WTC11 (cell line): ENCODE measurements around the gene KDM4B.
"Not testable (repeated sequence)": the region's sequence is repeated elsewhere in the genome, so short reads cannot be mapped to it uniquely, and the experiment has no call there.

Experiments used
- CREB1 ChIP-seq: sonication (generic); formaldehyde crosslinking; IDR thresholded peaks from 2 replicates; pipeline ENCODE4 v1.8.0; 2023; ENCODE audit warnings: mild to moderate bottlenecking, missing genetic modification reagents
- FOXJ3 ChIP-seq: sonication (generic); formaldehyde crosslinking; IDR thresholded peaks from 2 replicates; pipeline ENCODE4 v1.9.0; 2021; ENCODE audit warnings: missing genetic modification reagents, mild to moderate bottlenecking, borderline replicate concordance
- JUN ChIP-seq: sonication (generic); formaldehyde crosslinking; IDR thresholded peaks from 2 replicates; pipeline ENCODE4 v1.8.0; 2023; ENCODE audit warnings: mild to moderate bottlenecking, missing genetic modification reagents
- MXD4 ChIP-seq: fragments of 250-450 bp; sonication (Bioruptor Pico); IDR thresholded peaks from 2 replicates; pipeline ENCODE4 v1.8.0; 2021; ENCODE audit warnings: mild to moderate bottlenecking, moderate library complexity, borderline replicate concordance
- NR1H2 ChIP-seq: sonication (generic); formaldehyde crosslinking; IDR thresholded peaks from 2 replicates; pipeline ENCODE4 v1.9.0; 2021; ENCODE audit warnings: mild to moderate bottlenecking, moderate library complexity, missing genetic modification reagents
- PRRX2 ChIP-seq: fragments of 250-450 bp; sonication (Bioruptor Pico); IDR thresholded peaks from 2 replicates; pipeline ENCODE4 v1.8.0; 2021; ENCODE audit warnings: mild to moderate bottlenecking
- TEAD4 ChIP-seq: sonication (generic); formaldehyde crosslinking; IDR thresholded peaks from 2 replicates; pipeline ENCODE4 v1.8.0; 2022; ENCODE audit warnings: mild to moderate bottlenecking, missing genetic modification reagents
- TP53 ChIP-seq: sonication (generic); formaldehyde crosslinking; IDR thresholded peaks from 2 replicates; pipeline ENCODE4 v1.8.1; 2023; ENCODE audit warnings: mild to moderate bottlenecking, missing genetic modification reagents
- TF ChIP-seq, protein P1 (sequence below): fragments of 200-600 bp; IDR thresholded peaks from 2 replicates; pipeline ENCODE4 v1.8.0; 2022; ENCODE audit warnings: antibody characterized with exemption
- TF ChIP-seq, protein P2 (sequence below): sonication (generic); formaldehyde crosslinking; IDR thresholded peaks from 2 replicates; pipeline ENCODE4 v1.8.0; 2022; ENCODE audit warnings: mild to moderate bottlenecking, missing genetic modification reagents
- TF ChIP-seq, protein P3 (sequence below): sonication (generic); formaldehyde crosslinking; conservative IDR thresholded peaks from 2 replicates; pipeline ENCODE4 v1.8.1; 2022; ENCODE audit warnings: mild to moderate bottlenecking, missing genetic modification reagents
- TF ChIP-seq, protein P4 (sequence below): sonication (generic); formaldehyde crosslinking; IDR thresholded peaks from 2 replicates; pipeline ENCODE4 v1.8.1; 2023; ENCODE audit warnings: mild to moderate bottlenecking, missing genetic modification reagents, borderline replicate concordance
- TF ChIP-seq, protein P5 (sequence below): sonication (generic); formaldehyde crosslinking; IDR thresholded peaks from 2 replicates; pipeline ENCODE4 v1.8.1; 2022; ENCODE audit warnings: low read depth, missing genetic modification reagents, borderline replicate concordance

DNA sequence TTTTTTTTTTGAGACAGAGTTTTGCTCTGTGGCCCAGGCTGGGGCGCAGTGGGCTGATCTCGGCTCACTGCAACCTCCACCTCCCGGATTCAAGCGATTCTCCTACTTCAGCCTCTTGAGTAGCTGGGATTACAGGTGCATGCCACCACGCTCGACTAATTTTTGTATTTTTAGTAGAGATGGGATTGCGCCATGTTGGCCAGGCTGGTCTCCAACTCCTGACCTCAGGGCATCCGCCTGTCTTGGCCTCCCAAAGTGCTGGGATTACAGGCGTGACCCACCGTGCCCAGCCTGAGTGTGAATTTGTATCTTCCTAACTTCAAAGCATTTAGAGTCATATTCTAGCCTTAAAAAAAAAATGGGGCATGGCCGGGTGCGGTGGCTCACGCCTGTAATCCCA lies 6.7 kb downstream of the KDM4B start:
- not testable (repeated sequence) for TF ChIP-seq JUN; FOXJ3; PRRX2 (CRISPR knock-in tag); CREB1 (CRISPR knock-in tag); TEAD4 (CRISPR knock-in tag); TP53 (CRISPR knock-in tag); NR1H2; MXD4 (CRISPR knock-in tag)
- TF ChIP-seq, protein P1, sequence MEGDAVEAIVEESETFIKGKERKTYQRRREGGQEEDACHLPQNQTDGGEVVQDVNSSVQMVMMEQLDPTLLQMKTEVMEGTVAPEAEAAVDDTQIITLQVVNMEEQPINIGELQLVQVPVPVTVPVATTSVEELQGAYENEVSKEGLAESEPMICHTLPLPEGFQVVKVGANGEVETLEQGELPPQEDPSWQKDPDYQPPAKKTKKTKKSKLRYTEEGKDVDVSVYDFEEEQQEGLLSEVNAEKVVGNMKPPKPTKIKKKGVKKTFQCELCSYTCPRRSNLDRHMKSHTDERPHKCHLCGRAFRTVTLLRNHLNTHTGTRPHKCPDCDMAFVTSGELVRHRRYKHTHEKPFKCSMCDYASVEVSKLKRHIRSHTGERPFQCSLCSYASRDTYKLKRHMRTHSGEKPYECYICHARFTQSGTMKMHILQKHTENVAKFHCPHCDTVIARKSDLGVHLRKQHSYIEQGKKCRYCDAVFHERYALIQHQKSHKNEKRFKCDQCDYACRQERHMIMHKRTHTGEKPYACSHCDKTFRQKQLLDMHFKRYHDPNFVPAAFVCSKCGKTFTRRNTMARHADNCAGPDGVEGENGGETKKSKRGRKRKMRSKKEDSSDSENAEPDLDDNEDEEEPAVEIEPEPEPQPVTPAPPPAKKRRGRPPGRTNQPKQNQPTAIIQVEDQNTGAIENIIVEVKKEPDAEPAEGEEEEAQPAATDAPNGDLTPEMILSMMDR, result not testable (repeated sequence)
- TF ChIP-seq, protein P2, sequence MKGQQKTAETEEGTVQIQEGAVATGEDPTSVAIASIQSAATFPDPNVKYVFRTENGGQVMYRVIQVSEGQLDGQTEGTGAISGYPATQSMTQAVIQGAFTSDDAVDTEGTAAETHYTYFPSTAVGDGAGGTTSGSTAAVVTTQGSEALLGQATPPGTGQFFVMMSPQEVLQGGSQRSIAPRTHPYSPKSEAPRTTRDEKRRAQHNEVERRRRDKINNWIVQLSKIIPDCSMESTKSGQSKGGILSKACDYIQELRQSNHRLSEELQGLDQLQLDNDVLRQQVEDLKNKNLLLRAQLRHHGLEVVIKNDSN (CRISPR knock-in tag), result not testable (repeated sequence)
- TF ChIP-seq, protein P3, sequence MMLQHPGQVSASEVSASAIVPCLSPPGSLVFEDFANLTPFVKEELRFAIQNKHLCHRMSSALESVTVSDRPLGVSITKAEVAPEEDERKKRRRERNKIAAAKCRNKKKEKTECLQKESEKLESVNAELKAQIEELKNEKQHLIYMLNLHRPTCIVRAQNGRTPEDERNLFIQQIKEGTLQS (CRISPR knock-in tag), result not testable (repeated sequence)
- TF ChIP-seq, protein P4, sequence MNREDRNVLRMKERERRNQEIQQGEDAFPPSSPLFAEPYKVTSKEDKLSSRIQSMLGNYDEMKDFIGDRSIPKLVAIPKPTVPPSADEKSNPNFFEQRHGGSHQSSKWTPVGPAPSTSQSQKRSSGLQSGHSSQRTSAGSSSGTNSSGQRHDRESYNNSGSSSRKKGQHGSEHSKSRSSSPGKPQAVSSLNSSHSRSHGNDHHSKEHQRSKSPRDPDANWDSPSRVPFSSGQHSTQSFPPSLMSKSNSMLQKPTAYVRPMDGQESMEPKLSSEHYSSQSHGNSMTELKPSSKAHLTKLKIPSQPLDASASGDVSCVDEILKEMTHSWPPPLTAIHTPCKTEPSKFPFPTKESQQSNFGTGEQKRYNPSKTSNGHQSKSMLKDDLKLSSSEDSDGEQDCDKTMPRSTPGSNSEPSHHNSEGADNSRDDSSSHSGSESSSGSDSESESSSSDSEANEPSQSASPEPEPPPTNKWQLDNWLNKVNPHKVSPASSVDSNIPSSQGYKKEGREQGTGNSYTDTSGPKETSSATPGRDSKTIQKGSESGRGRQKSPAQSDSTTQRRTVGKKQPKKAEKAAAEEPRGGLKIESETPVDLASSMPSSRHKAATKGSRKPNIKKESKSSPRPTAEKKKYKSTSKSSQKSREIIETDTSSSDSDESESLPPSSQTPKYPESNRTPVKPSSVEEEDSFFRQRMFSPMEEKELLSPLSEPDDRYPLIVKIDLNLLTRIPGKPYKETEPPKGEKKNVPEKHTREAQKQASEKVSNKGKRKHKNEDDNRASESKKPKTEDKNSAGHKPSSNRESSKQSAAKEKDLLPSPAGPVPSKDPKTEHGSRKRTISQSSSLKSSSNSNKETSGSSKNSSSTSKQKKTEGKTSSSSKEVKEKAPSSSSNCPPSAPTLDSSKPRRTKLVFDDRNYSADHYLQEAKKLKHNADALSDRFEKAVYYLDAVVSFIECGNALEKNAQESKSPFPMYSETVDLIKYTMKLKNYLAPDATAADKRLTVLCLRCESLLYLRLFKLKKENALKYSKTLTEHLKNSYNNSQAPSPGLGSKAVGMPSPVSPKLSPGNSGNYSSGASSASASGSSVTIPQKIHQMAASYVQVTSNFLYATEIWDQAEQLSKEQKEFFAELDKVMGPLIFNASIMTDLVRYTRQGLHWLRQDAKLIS (CRISPR knock-in tag), result not testable (repeated sequence)
- TF ChIP-seq, protein P5, sequence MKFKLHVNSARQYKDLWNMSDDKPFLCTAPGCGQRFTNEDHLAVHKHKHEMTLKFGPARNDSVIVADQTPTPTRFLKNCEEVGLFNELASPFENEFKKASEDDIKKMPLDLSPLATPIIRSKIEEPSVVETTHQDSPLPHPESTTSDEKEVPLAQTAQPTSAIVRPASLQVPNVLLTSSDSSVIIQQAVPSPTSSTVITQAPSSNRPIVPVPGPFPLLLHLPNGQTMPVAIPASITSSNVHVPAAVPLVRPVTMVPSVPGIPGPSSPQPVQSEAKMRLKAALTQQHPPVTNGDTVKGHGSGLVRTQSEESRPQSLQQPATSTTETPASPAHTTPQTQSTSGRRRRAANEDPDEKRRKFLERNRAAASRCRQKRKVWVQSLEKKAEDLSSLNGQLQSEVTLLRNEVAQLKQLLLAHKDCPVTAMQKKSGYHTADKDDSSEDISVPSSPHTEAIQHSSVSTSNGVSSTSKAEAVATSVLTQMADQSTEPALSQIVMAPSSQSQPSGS (CRISPR knock-in tag), result not testable (repeated sequence)
